Vagina (tissue), 2 donors: ENCODE measurements around the gene SHC1.

Source experiments
- CTCF ChIP-seq, 3 experiments: fragments of 450-650 bp in 2 of 3; fragments of 200-600 bp in 1 of 3; sonication (generic) in 1 of 3; IDR thresholded peaks; one replicate each; pipeline ENCODE4 v1.5.1; 2017 to 2019; ENCODE audit warnings: antibody characterized with exemption in 3 of 3, mild to moderate bottlenecking in 2 of 3, moderate library complexity in 2 of 3
- POLR2A ChIP-seq, 2 donors: fragments of 450-650 bp; IDR thresholded peaks; one replicate each; pipeline ENCODE4 v1.6.1; 2017; ENCODE audit warnings: antibody characterized with exemption in 2 of 2, mild to moderate bottlenecking in 2 of 2, moderate library complexity in 2 of 2

GRCh38 chr1:154983776-154984466 is 13.4 kb upstream of the SHC1 start:
- no peak for TF ChIP-seq POLR2A (IDR thresholded peaks at IDR 0.05)
- TF ChIP-seq CTCF (IDR thresholded peaks at IDR 0.05), result no peak
